ENCODE data around the gene SLC28A3.

GRCh38 chr9:84374516-84374915 is 34.0 kb upstream of the SLC28A3 start:
- no peak for TF ChIP-seq POLR2A (IDR thresholded peaks at IDR 0.05; ENCODE audit: low read length)
- no peak for TF ChIP-seq GATA1 (IDR thresholded peaks at IDR 0.05; ENCODE audit: low read depth, low read length)
